ENCODE results near the gene B3GAT1.
"Not testable (repeated sequence)": the region's sequence is repeated elsewhere in the genome, so short reads cannot be mapped to it uniquely, and the experiment has no call there.

Gene B3GAT1

GRCh38 chr11:134412203-134413042 lies at the start of gene B3GAT1:
B3GAT1 (minus strand) TSS chr11:134412242; CDS start chr11:134387659, 24,583 bp downstream.
- in situ Hi-C loops (cut with MboI; ENCODE audit: low sequenced_read_pairs), result no loop called here

GRCh38 chr11:134461621-134462020 lies 49.6 kb upstream of the B3GAT1 start:
- in situ Hi-C loops (cut with MboI; ENCODE audit: low sequenced_read_pairs), result no loop called here

- in situ Hi-C loops (cut with MboI; ENCODE audit: low sequenced_read_pairs), result no loop called here
Observed at GRCh38 chr11:134460881-134461280, 48.8 kb upstream of the B3GAT1 start.

- in situ Hi-C loops (cut with MboI; ENCODE audit: low sequenced_read_pairs), result no loop called here
Observed at GRCh38 chr11:134460062-134460561, 48.1 kb upstream of the B3GAT1 start.

GRCh38 chr11:134459246-134460061 lies 47.4 kb upstream of the B3GAT1 start:
- in situ Hi-C loops (cut with MboI; ENCODE audit: low sequenced_read_pairs), result no loop called here

- in situ Hi-C loops (cut with MboI; ENCODE audit: low sequenced_read_pairs), result not testable (repeated sequence)
Observed at GRCh38 chr11:134457411-134458007, 45.5 kb upstream of the B3GAT1 start.

- in situ Hi-C loops (cut with MboI; ENCODE audit: low sequenced_read_pairs), result no loop called here
Observed at GRCh38 chr11:134455516-134455915, 43.5 kb upstream of the B3GAT1 start.

GRCh38 chr11:134454146-134454690 lies 42.2 kb upstream of the B3GAT1 start:
- in situ Hi-C loops (cut with MboI; ENCODE audit: low sequenced_read_pairs), result no loop called here

- in situ Hi-C loops (cut with MboI; ENCODE audit: low sequenced_read_pairs), result no loop called here
Observed at GRCh38 chr11:134453441-134453840, 41.4 kb upstream of the B3GAT1 start.

- in situ Hi-C loops (cut with MboI; ENCODE audit: low sequenced_read_pairs), result no loop called here
Observed at GRCh38 chr11:134452838-134453155, 40.8 kb upstream of the B3GAT1 start.

- in situ Hi-C loops (cut with MboI; ENCODE audit: low sequenced_read_pairs), result no loop called here
Observed at GRCh38 chr11:134452026-134452837, 40.2 kb upstream of the B3GAT1 start.

GRCh38 chr11:134450186-134450585 lies 38.1 kb upstream of the B3GAT1 start:
- in situ Hi-C loops (cut with MboI; ENCODE audit: low sequenced_read_pairs), result no loop called here

- in situ Hi-C loops (cut with MboI; ENCODE audit: low sequenced_read_pairs), result no loop called here
Observed at GRCh38 chr11:134449713-134450112, 37.7 kb upstream of the B3GAT1 start.

- in situ Hi-C loops (cut with MboI; ENCODE audit: low sequenced_read_pairs), result no loop called here
Observed at GRCh38 chr11:134449051-134449450, 37.0 kb upstream of the B3GAT1 start.

GRCh38 chr11:134447696-134448095 lies 35.7 kb upstream of the B3GAT1 start:
- in situ Hi-C loops (cut with MboI; ENCODE audit: low sequenced_read_pairs), result no loop called here

- in situ Hi-C loops (cut with MboI; ENCODE audit: low sequenced_read_pairs), result no loop called here
Observed at GRCh38 chr11:134445601-134446325, 33.7 kb upstream of the B3GAT1 start.

- in situ Hi-C loops (cut with MboI; ENCODE audit: low sequenced_read_pairs), result not testable (repeated sequence)
Observed at GRCh38 chr11:134444160-134445108, 32.4 kb upstream of the B3GAT1 start.

- in situ Hi-C loops (cut with MboI; ENCODE audit: low sequenced_read_pairs), result no loop called here
Observed at GRCh38 chr11:134443246-134443645, 31.2 kb upstream of the B3GAT1 start.

- in situ Hi-C loops (cut with MboI; ENCODE audit: low sequenced_read_pairs), result no loop called here
Observed at GRCh38 chr11:134442246-134442645, 30.2 kb upstream of the B3GAT1 start.
